Ovary (tissue), 9 donors: ENCODE results near the gene ETNK1. TPM values are rescaled to one million over a fixed set of nuclear protein-coding genes. Genes with fewer than 3 reads are reported as not detected.

Experiments used
- DNase-seq, 5 donors: peaks; one replicate each; pipeline ENCODE4 v3.0.0-alpha.2; 2019 to 2020
- H3K27ac ChIP-seq, 2 donors: fragments of 200-600 bp; one replicate each; pipeline versions ENCODE4 v1.5.1 to v1.8.0; 2019 to 2022
- H3K27me3 ChIP-seq: fragments of 200-600 bp; one replicate; pipeline ENCODE4 v1.8.0; 2022
- H3K36me3 ChIP-seq: fragments of 200-600 bp; sonication (generic); one replicate; pipeline ENCODE4 v1.5.1; 2019
- H3K4me1 ChIP-seq: one replicate; pipeline ENCODE4 v1.8.1; 2013; ENCODE audit warnings: mild to moderate bottlenecking, moderate library complexity; ENCODE audit not compliant: insufficient read depth
- H3K4me3 ChIP-seq: fragments of 200-600 bp; sonication (generic); one replicate; pipeline ENCODE4 v1.5.1; 2017
- H3K9me3 ChIP-seq, 2 donors: fragments of 200-600 bp in 1 of 2; sonication (generic) in 1 of 2; one replicate each; pipeline versions ENCODE4 v1.5.1 to v1.8.1; 2013 to 2019; ENCODE audit warnings: mild to moderate bottlenecking in 1 of 2, moderate library complexity in 1 of 2
- CTCF ChIP-seq, 3 donors: fragments of 450-650 bp in 2 of 3; fragments of 200-600 bp in 1 of 3; IDR thresholded peaks; one replicate each; pipeline versions ENCODE4 v1.5.1 to v1.8.0; 2016 to 2022; ENCODE audit warnings: antibody characterized with exemption in 3 of 3, mild to moderate bottlenecking in 1 of 3
- EP300 ChIP-seq: sonication (generic); formaldehyde crosslinking; IDR thresholded peaks from one replicate; pipeline ENCODE4 v1.6.1; 2017; ENCODE audit warnings: antibody characterized with exemption
- POLR2A ChIP-seq: fragments of 450-650 bp; IDR thresholded peaks from one replicate; pipeline ENCODE4 v1.6.1; 2017; ENCODE audit warnings: antibody characterized with exemption, mild to moderate bottlenecking, moderate library complexity
- WGBS, 3 donors: extraction: QIAGEN DNeasy Blood & Tissue Kit in 1 of 3; methylation state at CpG; one replicate each; pipeline versions ENCODE4 v1.1.5 to v1.1.7; 2013 to 2017; 5-methylcytosine and 5-hydroxymethylcytosine counted together
- intact Hi-C, 4 donors: fragments of 100-400 bp; cut with DNase I; formaldehyde crosslinking; loops; one replicate each; pipeline versions ENCODE4 v1.11.0 to v1.15.1; 2022 to 2023
- polyA plus RNA-seq, 2 donors: library from polyadenylated mRNA; stranded (reverse); fragments of 200-250 nt in 1 of 2; fragments of 350-450 nt in 1 of 2; fragmentation: Illumina TruSeq in 1 of 2; extraction: RNeasy Lipid Tissue Mini Kit (QIAGEN cat#74804) in 1 of 2; gene quantifications; one replicate each; pipeline ENCODE4 v1.2.3, GENCODE V29; 2013 to 2014
- small RNA-seq: library from RNA; depleted of rRNA; stranded (forward); fragments of <200 nt; gene quantifications from one replicate; pipeline ENCODE3, GENCODE V24; 2016
- total RNA-seq, 7 donors: library from RNA; depleted of rRNA in 2 of 7; stranded (reverse); fragments of >200 nt in 2 of 7; fragmentation: NEBNext Ultra II Directional in 3 of 7; extraction: Animal tissue kit (Norgen Biotek cat#: 25700) in 3 of 7; gene quantifications; one replicate each; pipeline versions ENCODE4 v1.1.0 to v1.2.4, GENCODE V29; 2016 to 2023
- donor health status: DM: no; HTN: no; CAD: no; lungs with moderate emphysema.
- donor health status: DM: no; HTN: no; CAD: no.
- donor health status: Bipolar disorder and iron deficiency.
- donor health status: DM: yes; HTN: yes; CAD: no.
- donor health status: DM: no; HTN: no; CAD: no.
- donor health status: DM: yes; HTN: yes; CAD: no.

Gene ETNK1
- total and polyA plus RNA-seq, 9 donors: 11.9 to 50.6 (median 41.4) TPM

DNA sequence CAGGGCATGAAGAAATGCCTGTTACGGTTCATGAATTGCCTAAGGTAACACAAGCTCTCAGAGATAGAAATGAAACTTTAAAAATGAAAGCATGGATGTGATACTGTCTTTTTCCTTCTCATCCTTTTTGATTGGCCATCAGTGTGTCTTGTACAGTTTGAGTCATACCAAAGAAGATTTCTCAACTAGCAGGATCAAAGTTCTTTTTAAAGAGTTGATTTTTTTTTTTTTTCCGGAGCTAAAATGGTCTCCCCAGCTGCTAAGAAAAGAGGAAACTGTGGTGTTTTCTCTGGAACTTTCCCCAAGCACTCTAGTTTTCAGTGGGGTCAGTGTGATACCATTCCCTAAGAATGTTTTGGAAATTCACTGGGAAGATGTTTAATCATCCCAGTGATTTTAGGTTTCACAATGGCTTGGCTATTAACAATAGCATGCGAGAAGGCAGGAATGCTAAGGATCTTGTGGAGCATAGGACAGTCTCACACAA is 105.0 kb downstream of the ETNK1 start:
- no peak for DNase-seq
- H3K4me3 ChIP-seq: no peak overlapping the region

DNA sequence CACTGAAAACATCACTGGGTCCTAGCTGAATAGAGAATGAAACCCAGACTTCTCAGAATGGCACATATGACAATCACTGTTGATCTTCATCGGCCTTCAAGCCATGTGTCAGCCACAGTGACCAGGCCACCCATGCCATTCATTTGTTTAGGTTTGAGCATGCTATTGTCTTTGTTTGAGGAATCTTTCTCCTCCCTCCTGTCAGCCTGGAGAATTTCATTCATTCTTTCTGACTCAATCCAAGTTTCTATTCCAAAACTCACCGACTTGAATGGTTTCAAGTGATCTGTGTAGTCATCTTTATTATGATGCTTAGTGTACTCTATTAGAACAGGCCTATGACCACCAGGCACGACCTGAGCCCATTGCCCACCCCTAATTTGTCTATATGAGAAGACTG is 106.3 kb downstream of the ETNK1 start:
- intact Hi-C loops: no loop called here
- H3K27ac ChIP-seq: no peak overlapping the region
- no peak for TF ChIP-seq EP300
- no peak for TF ChIP-seq CTCF (IDR thresholded peaks at IDR 0.05)
- TF ChIP-seq POLR2A: no peak

More for the DNA sequence above, 105.0 kb downstream of the ETNK1 start:
- H3K9me3 ChIP-seq: no peaks in the 10 kb centered on the region
- no peaks in the 10 kb centered on the region for H3K36me3 ChIP-seq
- no peak overlapping the region for H3K27ac ChIP-seq
- peaks cover 8% of the 10 kb centered on the region for H3K4me1 ChIP-seq
- WGBS, 3 donors: 36 to 39% (median 38%) methylated on average over 3 of the region's 3 CpGs
- no peaks in the 10 kb centered on the region for H3K27me3 ChIP-seq
- no peak for TF ChIP-seq POLR2A
- TF ChIP-seq CTCF (IDR thresholded peaks at IDR 0.05): no peak
- TF ChIP-seq EP300: no peak
- intact Hi-C loops: no loop called here

DNA sequence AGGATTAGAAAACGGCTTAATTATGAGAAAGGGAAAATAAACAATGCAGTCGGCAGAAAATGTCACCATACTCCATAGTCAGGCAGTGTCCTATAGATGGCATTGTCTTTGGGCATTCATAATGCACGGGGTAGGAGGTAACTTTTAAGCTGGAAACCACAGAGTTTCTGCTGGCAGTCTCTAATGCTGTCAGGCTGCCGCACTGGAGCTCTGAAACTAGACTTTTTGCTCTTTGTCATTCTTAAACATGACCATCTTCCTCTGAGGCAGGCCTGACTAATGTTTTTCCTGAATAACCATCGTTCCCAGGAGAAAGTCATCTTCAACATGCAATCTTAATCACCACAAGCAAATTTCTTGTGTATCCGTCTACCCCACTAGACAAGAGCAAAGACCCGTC is 108.8 kb downstream of the ETNK1 start:
- H3K36me3 ChIP-seq: no peaks in the 10 kb centered on the region
- TF ChIP-seq CTCF (IDR thresholded peaks at IDR 0.05): no peak
- TF ChIP-seq POLR2A: no peak
- TF ChIP-seq EP300: no peak
- no peak overlapping the region for H3K4me3 ChIP-seq
- DNase-seq: no peak
- 77 to 80% (median 80%) methylated on average over 7 of the region's 7 CpGs for WGBS, 3 donors
- intact Hi-C loops: no loop called here
- no peak overlapping the region for H3K27ac ChIP-seq
- H3K9me3 ChIP-seq: no peaks in the 10 kb centered on the region
- peaks cover 8% of the 10 kb centered on the region for H3K4me1 ChIP-seq
- no peaks in the 10 kb centered on the region for H3K27me3 ChIP-seq

More for the DNA sequence above, 106.3 kb downstream of the ETNK1 start:
- Histone ChIP-seq H3K9me3 (no peaks in the 10 kb centered on the region), H3K4me3 (no peak overlapping the region), H3K4me1 (peaks cover 8% of the 10 kb centered on the region), H3K27me3 (no peaks in the 10 kb centered on the region), H3K36me3 (no peaks in the 10 kb centered on the region)
- no peak for DNase-seq
- WGBS, 3 donors: 77 to 83% (median 81%) methylated on average over 3 of the region's 3 CpGs

DNA sequence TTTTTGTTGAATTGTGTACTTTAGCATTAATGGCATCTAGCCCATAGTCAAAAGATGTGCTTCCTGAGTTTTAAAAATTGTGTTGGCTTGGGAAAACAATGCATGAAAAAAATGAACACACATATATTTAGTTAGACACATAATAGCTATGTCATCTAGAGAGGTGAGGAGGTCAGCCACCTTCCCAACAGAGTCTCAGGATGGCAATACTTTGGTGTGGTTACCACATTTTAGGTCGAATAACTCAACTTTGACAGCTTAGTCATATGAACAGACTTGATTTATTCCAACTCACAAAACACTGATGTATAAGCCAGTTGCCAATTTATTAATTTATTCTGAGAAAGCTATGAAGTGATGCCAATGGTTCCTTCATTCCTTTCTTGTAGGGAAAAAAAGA is 114.0 kb downstream of the ETNK1 start:
- Histone ChIP-seq H3K9me3 (no peaks in the 10 kb centered on the region), H3K27ac (no peak overlapping the region), H3K27me3 (no peaks in the 10 kb centered on the region), H3K36me3 (no peaks in the 10 kb centered on the region), H3K4me3 (no peak overlapping the region), H3K4me1 (peaks cover 2% of the 10 kb centered on the region)
- TF ChIP-seq CTCF (IDR thresholded peaks at IDR 0.05): no peak
- TF ChIP-seq EP300: no peak
- no peak for TF ChIP-seq POLR2A
- DNase-seq: no peak
- intact Hi-C loops: no loop called here
- WGBS, 3 donors: 70 to 77% (median 70%) methylated on average over 1 of the region's 1 CpG

Small RNAs within 50 kb of the gene (small RNA-seq; reads per million reads assigned to genes)
- not detected for gene RPS27P22

Other genes with a start within 250 kb of the ETNK1 start
- gene C2CD5, start 80.6 kb upstream of the ETNK1 start, total RNA-seq: 10 to 100 TPM; 28.3 to 41.3 (median 38.9) TPM
- 10 to 100 TPM; 19.6 to 30.6 TPM for gene C2CD5, start 80.6 kb upstream of the ETNK1 start, polyA plus RNA-seq